Panc1 (cell line): ENCODE data around the gene INPP5A. TPM values are rescaled to one million over a fixed set of nuclear protein-coding genes. Genes with fewer than 3 reads are reported as not detected.
A peak's percentile ranks its signal among the peaks of the same experiment; 100 is the strongest.

Source experiments
- ATAC-seq: fragments of 200-7000 bp; cut with Tn5 transposase; 2 replicates; pipeline ENCODE4 v1.9.1; 2020; ENCODE audit warnings: mild to moderate bottlenecking, moderate library complexity
- BruUV-seq: library from RNA; stranded (reverse); fragments of 400-500 nt; replicated peaks from 2 replicates; lab custom pipeline; 2021; lab: Mats Ljungman, UMichigan
- CTCF ChIA-PET: fragments of 300-600 bp; sonication (Branson Sonifier 250); formaldehyde crosslinking; loops from one replicate; lab custom pipeline; 2022; ENCODE audit warnings: antibody characterized with exemption; lab: Charles Lee
- POLR2A ChIA-PET: fragments of 300-600 bp; sonication (Branson Sonifier 250); formaldehyde crosslinking; loops from one replicate; lab custom pipeline; 2022; ENCODE audit warnings: antibody characterized with exemption; lab: Charles Lee
- DNase-seq: peaks from one replicate; pipeline ENCODE4 v3.0.0-alpha.2; 2010; ENCODE audit warnings: low read depth, low spot score
- H3K27ac ChIP-seq: 2 replicates; pipeline ENCODE4 v1.5.1; 2011; ENCODE audit warnings: mild to moderate bottlenecking, low read length, inconsistent platforms
- H3K27me3 ChIP-seq: fragments of 200-500 bp; sonication (Bioruptor generic); 2 replicates; pipeline ENCODE4 v1.6.0; 2014; ENCODE audit warnings: low read length, inconsistent platforms; ENCODE audit not compliant: control insufficient read depth, insufficient read depth
- H3K36me3 ChIP-seq: fragments of 200-500 bp; sonication (Bioruptor generic); 2 replicates; pipeline ENCODE4 v1.5.1; 2014; ENCODE audit warnings: inconsistent platforms, mild to moderate bottlenecking, low read length, moderate library complexity; ENCODE audit not compliant: control insufficient read depth, insufficient read depth
- H3K4me1 ChIP-seq: 2 replicates; pipeline ENCODE4 v1.5.1; 2011; ENCODE audit warnings: inconsistent platforms, mild to moderate bottlenecking, low read length, moderate library complexity; ENCODE audit not compliant: control insufficient read depth, insufficient read depth
- H3K4me3 ChIP-seq, 2 experiments: 2 replicates each; pipeline ENCODE4 v1.5.1; 2011 to 2012; ENCODE audit warnings: low read depth in 2 of 2, low read length in 2 of 2, mild to moderate bottlenecking in 2 of 2, inconsistent platforms in 1 of 2, moderate library complexity in 1 of 2
- H3K9me3 ChIP-seq: fragments of 200-500 bp; sonication (Bioruptor generic); 2 replicates; pipeline ENCODE4 v1.5.1; 2014; ENCODE audit warnings: low read depth, mild to moderate bottlenecking, inconsistent platforms, low read length, moderate library complexity; ENCODE audit not compliant: control insufficient read depth, insufficient read depth
- CTCF ChIP-seq: fragments of 450-650 bp; IDR thresholded peaks from 2 replicates; pipeline ENCODE4 v1.5.1; 2017; ENCODE audit warnings: mild to moderate bottlenecking
- POLR2AphosphoS5 ChIP-seq: IDR thresholded peaks from 2 replicates; pipeline ENCODE4 v1.6.1; 2012; ENCODE audit warnings: mild to moderate bottlenecking, low read depth, low read length, moderate library complexity
- REST ChIP-seq, 2 experiments: IDR thresholded peaks; 2 replicates each; pipeline ENCODE4 v1.6.1; 2011 to 2012; ENCODE audit warnings: low read depth in 2 of 2, control low read depth in 1 of 2, low read length in 1 of 2, mild to moderate bottlenecking in 1 of 2, moderate library complexity in 1 of 2; ENCODE audit not compliant: insufficient read depth in 1 of 2
- SIN3A ChIP-seq: IDR thresholded peaks from 2 replicates; pipeline ENCODE4 v1.6.1; 2012; ENCODE audit warnings: low read depth, mild to moderate bottlenecking, low read length, moderate library complexity, borderline replicate concordance; ENCODE audit not compliant: insufficient read depth
- TCF7L2 ChIP-seq: IDR thresholded peaks from 2 replicates; pipeline ENCODE4 v1.6.1; 2011; ENCODE audit warnings: mild to moderate bottlenecking, low read depth, low read length, inconsistent platforms
- in situ Hi-C: cut with HindIII; loops from 2 replicates; pipeline ENCODE4 v1.10.0; 2016; ENCODE audit warnings: low sequenced_read_pairs, low pct_unique_long_range_greater_than_20kb
- intact Hi-C: fragments of 100-400 bp; cut with micrococcal nuclease; formaldehyde crosslinking; loops from one replicate; pipeline ENCODE4 v1.10.0; 2022; ENCODE audit not compliant: unreplicated experiment
- total RNA-seq: library from RNA; stranded (reverse); gene quantifications from one replicate; pipeline ENCODE4 v1.2.1, GENCODE V29; 2021; ENCODE audit not compliant: unreplicated experiment

Gene INPP5A
- total RNA-seq, 1 experiment from 2014 or later = 60.0 TPM

- no peaks in the 10 kb centered on the region for H3K4me1 ChIP-seq
- TF ChIP-seq POLR2AphosphoS5 = no peak
- no peak for TF ChIP-seq TCF7L2
- TF ChIP-seq CTCF = no peak
- no peak for TF ChIP-seq REST (IDR thresholded peaks at IDR 0.05; ENCODE audit: insufficient read depth in 1 of 2, low read depth in 2 of 2, low read length in 1 of 2)
- no peak for TF ChIP-seq SIN3A
- DNase-seq (no peak), ATAC-seq (no peak)
- in situ Hi-C loops (no loop called here), intact Hi-C loops (no loop called here)
- ChIA-PET CTCF (no interaction called here), POLR2A (no interaction called here)
- H3K36me3 ChIP-seq = no peaks in the 10 kb centered on the region
- no peak overlapping the region for H3K4me3 ChIP-seq
- no peaks in the 10 kb centered on the region for H3K9me3 ChIP-seq
- no peak overlapping the region for H3K27ac ChIP-seq
- no TSS peak for BruUV-seq
- no peaks in the 10 kb centered on the region for H3K27me3 ChIP-seq
Observed at GRCh38 chr10:132507956-132508490, 29.6 kb upstream of the INPP5A start.

- no peaks in the 10 kb centered on the region for H3K27me3 ChIP-seq
- CTCF ChIA-PET = no interaction called here
Observed at GRCh38 chr10:132508581-132509443, 28.8 kb upstream of the INPP5A start.

More at GRCh38 chr10:132508581-132509443, 28.8 kb upstream of the INPP5A start:
- BruUV-seq = no TSS peak
- POLR2A ChIA-PET = no interaction called here
- ATAC-seq = peak; percentile 64
- Histone ChIP-seq H3K9me3 (no peaks in the 10 kb centered on the region), H3K27ac (no peak overlapping the region), H3K4me3 (no peak overlapping the region), H3K36me3 (no peaks in the 10 kb centered on the region), H3K4me1 (no peaks in the 10 kb centered on the region)
- TF ChIP-seq POLR2AphosphoS5 (no peak), TCF7L2 (no peak), CTCF (no peak), SIN3A (no peak), REST (IDR thresholded peaks at IDR 0.05; ENCODE audit: insufficient read depth in 1 of 2, low read depth in 2 of 2, low read length in 1 of 2) (no peak)
- intact Hi-C loops = no loop called here
- no peak for DNase-seq
- in situ Hi-C loops = no loop called here
